Measurements from ENCODE around the gene CACNB2. TPM values are rescaled to one million over a fixed set of nuclear protein-coding genes. Genes with fewer than 3 reads are reported as not detected.

CACNB2 gene
- total RNA-seq, 2 donors from 2014 or later = 16.8 to 21.6 TPM

- intact Hi-C loops (cut with DNase I) = no loop called here
- DNase-seq (ENCODE audit: low spot score) = no peak
Observed at GRCh38 chr10:18351421-18351820, 211.2 kb downstream of the CACNB2 start.

- DNase-seq (ENCODE audit: low spot score) = no peak
- intact Hi-C loops (cut with DNase I) = no loop called here
Observed at GRCh38 chr10:18352175-18352574, 212.0 kb downstream of the CACNB2 start.

- no peak for DNase-seq (ENCODE audit: low spot score)
- intact Hi-C loops (cut with DNase I) = no loop called here
Observed at GRCh38 chr10:18359812-18360211, 219.6 kb downstream of the CACNB2 start.

GRCh38 chr10:18362892-18363291 lies 222.7 kb downstream of the CACNB2 start:
- no peak for DNase-seq (ENCODE audit: low spot score)
- intact Hi-C loops (cut with DNase I) = no loop called here

- intact Hi-C loops (cut with DNase I) = no loop called here
- DNase-seq (ENCODE audit: low spot score) = no peak
Observed at GRCh38 chr10:18364987-18365775, 225.0 kb downstream of the CACNB2 start.

- no peak for DNase-seq (ENCODE audit: low spot score)
Observed at GRCh38 chr10:18367840-18368239, 227.6 kb downstream of the CACNB2 start.

GRCh38 chr10:18368273-18368672 lies 228.0 kb downstream of the CACNB2 start:
- DNase-seq (ENCODE audit: low spot score) = no peak
- intact Hi-C loops (cut with DNase I) = no loop called here

More at GRCh38 chr10:18367840-18368239, 227.6 kb downstream of the CACNB2 start:
- intact Hi-C loops (cut with DNase I) = no loop called here

- intact Hi-C loops (cut with DNase I) = no loop called here
- no peak for DNase-seq (ENCODE audit: low spot score)
Observed at GRCh38 chr10:18368682-18369081, 228.5 kb downstream of the CACNB2 start.

GRCh38 chr10:18369859-18370473 lies 229.7 kb downstream of the CACNB2 start:
- DNase-seq (ENCODE audit: low spot score) = no peak
- intact Hi-C loops (cut with DNase I) = no loop called here

GRCh38 chr10:18376650-18377049 lies 236.4 kb downstream of the CACNB2 start:
- intact Hi-C loops (cut with DNase I) = no loop called here
- no peak for DNase-seq (ENCODE audit: low spot score)

GRCh38 chr10:18377898-18378297 lies 237.7 kb downstream of the CACNB2 start:
- intact Hi-C loops (cut with DNase I) = no loop called here
- DNase-seq (ENCODE audit: low spot score) = no peak

GRCh38 chr10:18378766-18379165 lies 238.5 kb downstream of the CACNB2 start:
- no peak for DNase-seq (ENCODE audit: low spot score)
- intact Hi-C loops (cut with DNase I) = no loop called here

- no peak for DNase-seq (ENCODE audit: low spot score)
- intact Hi-C loops (cut with DNase I) = no loop called here
Observed at GRCh38 chr10:18381679-18382078, 241.5 kb downstream of the CACNB2 start.

GRCh38 chr10:18397906-18398305 lies 257.7 kb downstream of the CACNB2 start:
- intact Hi-C loops (cut with DNase I) = no loop called here
- DNase-seq (ENCODE audit: low spot score) = no peak

GRCh38 chr10:18399158-18399557 lies 258.9 kb downstream of the CACNB2 start:
- intact Hi-C loops (cut with DNase I) = no loop called here
- no peak for DNase-seq (ENCODE audit: low spot score)

GRCh38 chr10:18400201-18400905 lies 260.1 kb downstream of the CACNB2 start:
- intact Hi-C loops (cut with DNase I) = no loop called here
- DNase-seq (ENCODE audit: low spot score) = no peak

- intact Hi-C loops (cut with DNase I) = no loop called here
Observed at GRCh38 chr10:18400906-18401245, 260.7 kb downstream of the CACNB2 start.

GRCh38 chr10:18401416-18402195 lies 261.4 kb downstream of the CACNB2 start:
- intact Hi-C loops (cut with DNase I) = no loop called here
- DNase-seq (ENCODE audit: low spot score) = no peak

More at GRCh38 chr10:18400906-18401245, 260.7 kb downstream of the CACNB2 start:
- no peak for DNase-seq (ENCODE audit: low spot score)

GRCh38 chr10:18402853-18403252 lies 262.6 kb downstream of the CACNB2 start:
- no peak for DNase-seq (ENCODE audit: low spot score)
- intact Hi-C loops (cut with DNase I) = no loop called here

- intact Hi-C loops (cut with DNase I) = no loop called here
- DNase-seq (ENCODE audit: low spot score) = no peak
Observed at GRCh38 chr10:18404530-18404929, 264.3 kb downstream of the CACNB2 start.

Data from posterior vena cava (tissue), 2 donors.